HG03103 (cell line): ENCODE measurements around the gene ATP8B4.
A peak's percentile ranks its signal among the peaks of the same experiment; 100 is the strongest.
"Not testable (repeated sequence)": the region's sequence is repeated elsewhere in the genome, so short reads cannot be mapped to it uniquely, and the experiment has no call there.

Experiments used
- ATAC-seq: cut with Tn5 transposase; IDR thresholded peaks from one replicate; pipeline ENCODE4 v1.9.1; 2021; ENCODE audit warnings: low read depth; ENCODE audit not compliant: unreplicated experiment

The ATP8B4 gene

GRCh38 chr15:50140098-50140497 is 21.1 kb upstream of the ATP8B4 start:
- no peak for ATAC-seq

- ATAC-seq: no peak
Observed at GRCh38 chr15:50138391-50138790, 19.4 kb upstream of the ATP8B4 start.

GRCh38 chr15:50137893-50138292 is 18.9 kb upstream of the ATP8B4 start:
- no peak for ATAC-seq

- no peak for ATAC-seq
Observed at GRCh38 chr15:50137330-50137761, 18.3 kb upstream of the ATP8B4 start.

- peak; percentile 50 for ATAC-seq
Observed at GRCh38 chr15:50135031-50135551, 16.1 kb upstream of the ATP8B4 start.

GRCh38 chr15:50134524-50135024 is 15.5 kb upstream of the ATP8B4 start:
- peak; percentile 69 for ATAC-seq

GRCh38 chr15:50132251-50132984 is 13.4 kb upstream of the ATP8B4 start:
- ATAC-seq: not testable (repeated sequence)

- no peak for ATAC-seq
Observed at GRCh38 chr15:50131617-50132016, 12.6 kb upstream of the ATP8B4 start.

- no peak for ATAC-seq
Observed at GRCh38 chr15:50128266-50128665, 9.2 kb upstream of the ATP8B4 start.

- ATAC-seq: no peak
Observed at GRCh38 chr15:50127255-50127777, 8.3 kb upstream of the ATP8B4 start.

- no peak for ATAC-seq
Observed at GRCh38 chr15:50126072-50126471, 7.0 kb upstream of the ATP8B4 start.

GRCh38 chr15:50124631-50125030 is 5.6 kb upstream of the ATP8B4 start:
- no peak for ATAC-seq

- no peak for ATAC-seq
Observed at GRCh38 chr15:50123861-50124557, 5.0 kb upstream of the ATP8B4 start.

- ATAC-seq: no peak
Observed at GRCh38 chr15:50120729-50121128, 1.7 kb upstream of the ATP8B4 start.

- no peak for ATAC-seq
Observed at GRCh38 chr15:50117431-50118027, 1.5 kb downstream of the ATP8B4 start.

- no peak for ATAC-seq
Observed at GRCh38 chr15:50116477-50116876, 2.6 kb downstream of the ATP8B4 start.

- no peak for ATAC-seq
Observed at GRCh38 chr15:50113992-50114780, 4.8 kb downstream of the ATP8B4 start.

- ATAC-seq: no peak
Observed at GRCh38 chr15:50113187-50113505, 5.9 kb downstream of the ATP8B4 start.

- ATAC-seq: no peak
Observed at GRCh38 chr15:50112488-50113186, 6.4 kb downstream of the ATP8B4 start.

- no peak for ATAC-seq
Observed at GRCh38 chr15:50110285-50110684, 8.7 kb downstream of the ATP8B4 start.
